HepG2 (cell line): ENCODE results near the gene EHD1. TPM values are rescaled to one million over a fixed set of nuclear protein-coding genes. Genes with fewer than 3 reads are reported as not detected.

Experiments
- JUN ChIP-seq: sonication (generic); formaldehyde crosslinking; IDR thresholded peaks from 2 replicates; pipeline ENCODE4 v1.4.0; 2020; ENCODE audit warnings: mild to moderate bottlenecking, missing genetic modification reagents
- KDM5B ChIP-seq: sonication (generic); formaldehyde crosslinking; IDR thresholded peaks from 2 replicates; pipeline ENCODE4 v1.4.0; 2020; ENCODE audit warnings: missing genetic modification reagents, mild to moderate bottlenecking, borderline replicate concordance
- MED8 ChIP-seq: sonication (generic); formaldehyde crosslinking; IDR thresholded peaks from 2 replicates; pipeline ENCODE4 v1.8.1; 2023; ENCODE audit warnings: mild to moderate bottlenecking, missing genetic modification reagents; ENCODE audit not compliant: insufficient replicate concordance
- MLLT10 ChIP-seq: sonication (generic); formaldehyde crosslinking; IDR thresholded peaks from 2 replicates; pipeline ENCODE4 v1.4.0; 2020; ENCODE audit warnings: missing genetic modification reagents
- NFKBIZ ChIP-seq: IDR thresholded peaks from 2 replicates; pipeline ENCODE4 v1.6.1; 2018; ENCODE audit warnings: missing genetic modification reagents, missing compliant biosample characterization
- NFYC ChIP-seq: IDR thresholded peaks from 2 replicates; pipeline ENCODE4 v1.6.1; 2016; ENCODE audit warnings: missing genetic modification reagents, missing compliant biosample characterization
- RAD21 ChIP-seq: fragments of 450-650 bp; formaldehyde crosslinking; IDR thresholded peaks from 2 replicates; pipeline ENCODE4 v1.5.0; 2020; ENCODE audit warnings: mild to moderate bottlenecking
- SRY ChIP-seq: sonication (generic); formaldehyde crosslinking; IDR thresholded peaks from 2 replicates; pipeline ENCODE4 v1.8.0; 2022; ENCODE audit warnings: mild to moderate bottlenecking, missing genetic modification reagents
- TBX2 ChIP-seq: sonication (generic); formaldehyde crosslinking; IDR thresholded peaks from 2 replicates; pipeline ENCODE4 v1.5.0; 2020; ENCODE audit warnings: missing genetic modification reagents, mild to moderate bottlenecking, borderline replicate concordance
- ZNF20 ChIP-seq: sonication (generic); formaldehyde crosslinking; IDR thresholded peaks from 2 replicates; pipeline ENCODE4 v1.4.0; 2020; ENCODE audit warnings: mild to moderate bottlenecking, moderate library complexity, missing genetic modification reagents
- ZNF530 ChIP-seq: sonication (generic); formaldehyde crosslinking; IDR thresholded peaks from 2 replicates; pipeline ENCODE4 v1.5.0; 2020; ENCODE audit warnings: low read depth, mild to moderate bottlenecking, missing genetic modification reagents
- ZNF550 ChIP-seq: sonication (generic); formaldehyde crosslinking; IDR thresholded peaks from 2 replicates; pipeline ENCODE4 v1.4.0; 2020; ENCODE audit warnings: mild to moderate bottlenecking, missing genetic modification reagents, borderline replicate concordance
- ZNF572 ChIP-seq: sonication (generic); formaldehyde crosslinking; IDR thresholded peaks from 2 replicates; pipeline ENCODE4 v1.5.1; 2020; ENCODE audit warnings: mild to moderate bottlenecking, missing genetic modification reagents
- ZSCAN20 ChIP-seq: sonication (generic); formaldehyde crosslinking; IDR thresholded peaks from 2 replicates; pipeline ENCODE4 v1.4.0; 2020; ENCODE audit warnings: missing genetic modification reagents, mild to moderate bottlenecking, borderline replicate concordance
- polyA plus RNA-seq, 8 experiments: library from polyadenylated mRNA; depleted of rRNA in 3 of 8; stranded (reverse) in 7 of 8; unstranded in 1 of 8; fragments of >200 nt; fragmentation: Illumina TruSeq in 4 of 8; extraction: Trizol in 4 of 8; gene quantifications; 2 replicates each; pipeline versions ENCODE4 v1.2.1 to v1.2.3, GENCODE V29; 2011 to 2016; ENCODE audit warnings: low read depth in 4 of 8, missing spikeins in 1 of 8, mixed read lengths in 1 of 8; ENCODE audit not compliant: insufficient read depth in 1 of 8
- total RNA-seq, 5 experiments: library from RNA; depleted of rRNA; stranded (reverse); fragments of >200 nt; fragmentation: Illumina TruSeq; extraction: Trizol; gene quantifications; 2 replicates each; pipeline ENCODE4 v1.2.3, GENCODE V29; 2016; ENCODE audit warnings: low read depth in 1 of 5
- TF ChIP-seq, protein P1 (sequence below): sonication (generic); formaldehyde crosslinking; IDR thresholded peaks from 2 replicates; pipeline ENCODE4 v1.4.0; 2020; ENCODE audit warnings: missing genetic modification reagents
- TF ChIP-seq, protein P2 (sequence below): IDR thresholded peaks from 2 replicates; pipeline ENCODE4 v1.6.1; 2016; ENCODE audit warnings: low read depth, control low read depth
- TF ChIP-seq, protein P3 (sequence below): sonication (generic); formaldehyde crosslinking; IDR thresholded peaks from 2 replicates; pipeline ENCODE4 v1.4.0; 2020; ENCODE audit warnings: missing genetic modification reagents
- TF ChIP-seq, protein P4 (sequence below): sonication (generic); formaldehyde crosslinking; IDR thresholded peaks from 2 replicates; pipeline ENCODE4 v1.8.0; 2022; ENCODE audit warnings: missing genetic modification reagents, mild to moderate bottlenecking, borderline replicate concordance
- TF ChIP-seq, protein P5 (sequence below): fragments of 450-650 bp; IDR thresholded peaks from 2 replicates; pipeline ENCODE4 v1.6.1; 2016
- TF ChIP-seq, protein P6 (sequence below): sonication (generic); formaldehyde crosslinking; IDR thresholded peaks from 2 replicates; pipeline ENCODE4 v1.8.0; 2022; ENCODE audit warnings: missing genetic modification reagents, mild to moderate bottlenecking, inconsistent platforms, borderline replicate concordance

Gene EHD1
- total and polyA plus RNA-seq, 2 of the 13 experiments (the other 11 are each of a cell fraction or from before 2014, with no cell fraction given) = 23.6 to 26.6 TPM

DNA sequence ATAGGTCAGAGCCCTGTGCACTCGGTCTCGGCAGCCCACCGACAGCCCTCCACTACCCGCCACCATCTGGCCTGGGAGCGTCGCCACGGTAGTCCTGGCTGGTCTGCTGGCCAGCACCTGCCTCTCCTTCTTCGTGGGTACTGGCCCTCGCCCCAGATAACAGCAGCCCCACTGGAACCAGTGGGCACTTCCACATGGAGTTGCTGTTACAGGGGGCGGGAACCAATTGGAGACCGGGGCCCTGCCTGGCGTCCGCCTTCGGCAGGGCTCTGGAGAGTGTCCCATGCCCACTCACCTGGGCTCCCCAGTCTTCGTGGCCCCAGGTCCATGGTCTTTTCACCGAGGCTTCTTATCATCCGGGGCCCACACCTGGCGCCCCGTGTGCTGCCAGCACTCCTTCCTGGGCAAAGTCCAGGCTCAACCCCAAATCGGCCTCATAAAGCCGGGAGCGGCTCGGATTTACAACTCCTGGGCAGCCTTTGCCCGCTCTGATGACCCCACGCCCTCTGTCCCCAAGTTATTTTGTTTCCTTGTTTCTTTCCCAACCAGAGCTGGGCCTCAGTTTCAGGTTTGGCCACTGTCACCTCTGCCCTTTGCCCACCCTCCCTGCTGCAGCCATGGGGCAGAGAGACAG, 12.9 kb upstream of the EHD1 start (continued):
- TF ChIP-seq, protein P1, sequence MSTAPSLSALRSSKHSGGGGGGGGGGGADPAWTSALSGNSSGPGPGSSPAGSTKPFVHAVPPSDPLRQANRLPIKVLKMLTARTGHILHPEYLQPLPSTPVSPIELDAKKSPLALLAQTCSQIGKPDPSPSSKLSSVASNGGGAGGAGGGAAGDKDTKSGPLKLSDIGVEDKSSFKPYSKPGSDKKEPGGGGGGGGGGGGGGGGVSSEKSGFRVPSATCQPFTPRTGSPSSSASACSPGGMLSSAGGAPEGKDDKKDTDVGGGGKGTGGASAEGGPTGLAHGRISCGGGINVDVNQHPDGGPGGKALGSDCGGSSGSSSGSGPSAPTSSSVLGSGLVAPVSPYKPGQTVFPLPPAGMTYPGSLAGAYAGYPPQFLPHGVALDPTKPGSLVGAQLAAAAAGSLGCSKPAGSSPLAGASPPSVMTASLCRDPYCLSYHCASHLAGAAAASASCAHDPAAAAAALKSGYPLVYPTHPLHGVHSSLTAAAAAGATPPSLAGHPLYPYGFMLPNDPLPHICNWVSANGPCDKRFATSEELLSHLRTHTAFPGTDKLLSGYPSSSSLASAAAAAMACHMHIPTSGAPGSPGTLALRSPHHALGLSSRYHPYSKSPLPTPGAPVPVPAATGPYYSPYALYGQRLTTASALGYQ (CRISPR knock-in tag) = no peak
- TF ChIP-seq TBX2 (no peak; the same call in 1 of the 2 replicates), ZNF20 (CRISPR knock-in tag) (no peak), ZNF550 (CRISPR knock-in tag) (no peak), ZSCAN20 (CRISPR knock-in tag) (no peak), ZNF572 (CRISPR knock-in tag) (peak; percentile 56; the same call in 1 of the 2 replicates), JUN (CRISPR knock-in tag) (no peak), SRY (no peak), RAD21 (no peak), MED8 (peak; percentile 45), KDM5B (no peak), NFKBIZ (no peak), MLLT10 (CRISPR knock-in tag) (no peak), ZNF530 (CRISPR knock-in tag) (no peak), NFYC (CRISPR knock-in tag) (no peak)
- TF ChIP-seq, protein P2, sequence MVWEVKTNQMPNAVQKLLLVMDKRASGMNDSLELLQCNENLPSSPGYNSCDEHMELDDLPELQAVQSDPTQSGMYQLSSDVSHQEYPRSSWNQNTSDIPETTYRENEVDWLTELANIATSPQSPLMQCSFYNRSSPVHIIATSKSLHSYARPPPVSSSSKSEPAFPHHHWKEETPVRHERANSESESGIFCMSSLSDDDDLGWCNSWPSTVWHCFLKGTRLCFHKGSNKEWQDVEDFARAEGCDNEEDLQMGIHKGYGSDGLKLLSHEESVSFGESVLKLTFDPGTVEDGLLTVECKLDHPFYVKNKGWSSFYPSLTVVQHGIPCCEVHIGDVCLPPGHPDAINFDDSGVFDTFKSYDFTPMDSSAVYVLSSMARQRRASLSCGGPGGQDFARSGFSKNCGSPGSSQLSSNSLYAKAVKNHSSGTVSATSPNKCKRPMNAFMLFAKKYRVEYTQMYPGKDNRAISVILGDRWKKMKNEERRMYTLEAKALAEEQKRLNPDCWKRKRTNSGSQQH = no peak
- TF ChIP-seq, protein P3, sequence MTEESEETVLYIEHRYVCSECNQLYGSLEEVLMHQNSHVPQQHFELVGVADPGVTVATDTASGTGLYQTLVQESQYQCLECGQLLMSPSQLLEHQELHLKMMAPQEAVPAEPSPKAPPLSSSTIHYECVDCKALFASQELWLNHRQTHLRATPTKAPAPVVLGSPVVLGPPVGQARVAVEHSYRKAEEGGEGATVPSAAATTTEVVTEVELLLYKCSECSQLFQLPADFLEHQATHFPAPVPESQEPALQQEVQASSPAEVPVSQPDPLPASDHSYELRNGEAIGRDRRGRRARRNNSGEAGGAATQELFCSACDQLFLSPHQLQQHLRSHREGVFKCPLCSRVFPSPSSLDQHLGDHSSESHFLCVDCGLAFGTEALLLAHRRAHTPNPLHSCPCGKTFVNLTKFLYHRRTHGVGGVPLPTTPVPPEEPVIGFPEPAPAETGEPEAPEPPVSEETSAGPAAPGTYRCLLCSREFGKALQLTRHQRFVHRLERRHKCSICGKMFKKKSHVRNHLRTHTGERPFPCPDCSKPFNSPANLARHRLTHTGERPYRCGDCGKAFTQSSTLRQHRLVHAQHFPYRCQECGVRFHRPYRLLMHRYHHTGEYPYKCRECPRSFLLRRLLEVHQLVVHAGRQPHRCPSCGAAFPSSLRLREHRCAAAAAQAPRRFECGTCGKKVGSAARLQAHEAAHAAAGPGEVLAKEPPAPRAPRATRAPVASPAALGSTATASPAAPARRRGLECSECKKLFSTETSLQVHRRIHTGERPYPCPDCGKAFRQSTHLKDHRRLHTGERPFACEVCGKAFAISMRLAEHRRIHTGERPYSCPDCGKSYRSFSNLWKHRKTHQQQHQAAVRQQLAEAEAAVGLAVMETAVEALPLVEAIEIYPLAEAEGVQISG (CRISPR knock-in tag) = no peak
- TF ChIP-seq, protein P4, sequence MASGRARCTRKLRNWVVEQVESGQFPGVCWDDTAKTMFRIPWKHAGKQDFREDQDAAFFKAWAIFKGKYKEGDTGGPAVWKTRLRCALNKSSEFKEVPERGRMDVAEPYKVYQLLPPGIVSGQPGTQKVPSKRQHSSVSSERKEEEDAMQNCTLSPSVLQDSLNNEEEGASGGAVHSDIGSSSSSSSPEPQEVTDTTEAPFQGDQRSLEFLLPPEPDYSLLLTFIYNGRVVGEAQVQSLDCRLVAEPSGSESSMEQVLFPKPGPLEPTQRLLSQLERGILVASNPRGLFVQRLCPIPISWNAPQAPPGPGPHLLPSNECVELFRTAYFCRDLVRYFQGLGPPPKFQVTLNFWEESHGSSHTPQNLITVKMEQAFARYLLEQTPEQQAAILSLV (CRISPR knock-in tag) = peak; percentile 53; the same call in 1 of the 2 replicates
- TF ChIP-seq, protein P5, sequence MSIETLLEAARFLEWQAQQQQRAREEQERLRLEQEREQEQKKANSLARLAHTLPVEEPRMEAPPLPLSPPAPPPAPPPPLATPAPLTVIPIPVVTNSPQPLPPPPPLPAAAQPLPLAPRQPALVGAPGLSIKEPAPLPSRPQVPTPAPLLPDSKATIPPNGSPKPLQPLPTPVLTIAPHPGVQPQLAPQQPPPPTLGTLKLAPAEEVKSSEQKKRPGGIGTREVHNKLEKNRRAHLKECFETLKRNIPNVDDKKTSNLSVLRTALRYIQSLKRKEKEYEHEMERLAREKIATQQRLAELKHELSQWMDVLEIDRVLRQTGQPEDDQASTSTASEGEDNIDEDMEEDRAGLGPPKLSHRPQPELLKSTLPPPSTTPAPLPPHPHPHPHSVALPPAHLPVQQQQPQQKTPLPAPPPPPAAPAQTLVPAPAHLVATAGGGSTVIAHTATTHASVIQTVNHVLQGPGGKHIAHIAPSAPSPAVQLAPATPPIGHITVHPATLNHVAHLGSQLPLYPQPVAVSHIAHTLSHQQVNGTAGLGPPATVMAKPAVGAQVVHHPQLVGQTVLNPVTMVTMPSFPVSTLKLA = no peak
- TF ChIP-seq, protein P6, sequence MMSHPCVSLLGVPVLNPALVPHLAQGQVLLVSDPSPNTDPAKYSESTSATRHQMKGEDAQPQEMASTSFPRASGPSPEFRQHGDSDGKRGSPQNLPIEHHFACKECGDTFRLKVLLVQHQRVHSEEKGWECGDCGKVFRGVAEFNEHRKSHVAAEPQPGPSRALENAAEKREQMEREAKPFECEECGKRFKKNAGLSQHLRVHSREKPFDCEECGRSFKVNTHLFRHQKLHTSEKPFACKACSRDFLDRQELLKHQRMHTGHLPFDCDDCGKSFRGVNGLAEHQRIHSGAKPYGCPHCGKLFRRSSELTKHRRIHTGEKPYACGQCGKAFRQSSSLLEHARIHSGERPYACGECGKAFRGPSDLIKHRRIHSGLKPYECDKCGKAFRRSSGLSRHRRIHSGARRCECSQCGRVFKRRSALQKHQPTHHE (CRISPR knock-in tag) = no peak
